OCI-LY7 (cell line): ENCODE data around the gene TMEM191C. TPM values are rescaled to one million over a fixed set of nuclear protein-coding genes. Genes with fewer than 3 reads are reported as not detected.
"Not testable (repeated sequence)": the region's sequence is repeated elsewhere in the genome, so short reads cannot be mapped to it uniquely, and the experiment has no call there.

ENCODE experiments used
- BruUV-seq: library from RNA; stranded (reverse); fragments of 400-500 nt; replicated peaks from 2 replicates; lab custom pipeline; 2021; lab: Mats Ljungman, UMichigan
- CTCF ChIA-PET: fragments of 300-600 bp; sonication (Branson Sonifier 250); formaldehyde crosslinking; loops from one replicate; lab custom pipeline; 2022; ENCODE audit warnings: antibody characterized with exemption; ENCODE audit not compliant: unreplicated experiment; lab: Charles Lee
- POLR2A ChIA-PET: fragments of 300-600 bp; sonication (Branson Sonifier 250); formaldehyde crosslinking; loops from one replicate; lab custom pipeline; 2022; ENCODE audit warnings: antibody characterized with exemption; lab: Charles Lee
- DNase-seq: peaks from one replicate; pipeline ENCODE4 v3.0.0-alpha.2; 2015; ENCODE audit warnings: low spot score
- H2AFZ ChIP-seq: fragments of 200-600 bp; sonication (generic), shearing (Covaris generic); 2 replicates; pipeline ENCODE4 v1.6.1; 2014; ENCODE audit warnings: mild to moderate bottlenecking, antibody characterized with exemption, low read length, moderate library complexity
- H3K27ac ChIP-seq: fragments of 200-600 bp; sonication (generic); 2 replicates; pipeline ENCODE4 v1.5.1; 2014; ENCODE audit warnings: mixed run types, low read depth, mild to moderate bottlenecking, moderate library complexity, low read length, inconsistent platforms; ENCODE audit not compliant: poor library complexity, severe bottlenecking
- H3K36me3 ChIP-seq: fragments of 200-600 bp; sonication (generic); 2 replicates; pipeline ENCODE4 v1.6.1; 2014; ENCODE audit warnings: mild to moderate bottlenecking, antibody characterized with exemption, low read length, moderate library complexity, mixed read lengths; ENCODE audit not compliant: insufficient read depth
- H3K4me1 ChIP-seq: fragments of 200-600 bp; sonication (generic); 2 replicates; pipeline ENCODE4 v1.5.1; 2014; ENCODE audit warnings: mild to moderate bottlenecking, low read length; ENCODE audit not compliant: insufficient read depth, poor library complexity, severe bottlenecking
- H3K4me2 ChIP-seq: fragments of 200-600 bp; sonication (generic); 2 replicates; pipeline ENCODE4 v1.6.1; 2014; ENCODE audit warnings: mild to moderate bottlenecking, low read length
- H3K4me3 ChIP-seq: fragments of 200-600 bp; sonication (generic); 2 replicates; pipeline ENCODE4 v1.5.1; 2014; ENCODE audit warnings: mild to moderate bottlenecking, low read depth, low read length; ENCODE audit not compliant: poor library complexity, severe bottlenecking
- H3K79me2 ChIP-seq: fragments of 200-600 bp; sonication (generic); 2 replicates; pipeline ENCODE4 v1.6.1; 2016; ENCODE audit warnings: low read depth, mild to moderate bottlenecking, low read length, moderate library complexity, mixed read lengths; ENCODE audit not compliant: insufficient read depth
- H3K9me2 ChIP-seq: fragments of 200-600 bp; sonication (generic); 2 replicates; pipeline ENCODE4 v1.6.1; 2016; ENCODE audit warnings: mild to moderate bottlenecking, low read length, mixed read lengths; ENCODE audit not compliant: insufficient read depth
- H3K9me3 ChIP-seq: fragments of 200-600 bp; sonication (generic); 2 replicates; pipeline ENCODE4 v1.6.1; 2014; ENCODE audit warnings: mild to moderate bottlenecking, mixed run types, low read length, mixed read lengths
- H4K20me1 ChIP-seq: fragments of 200-600 bp; sonication (generic); 2 replicates; pipeline ENCODE4 v1.6.1; 2014; ENCODE audit warnings: mild to moderate bottlenecking, antibody characterized with exemption, low read length, moderate library complexity, mixed read lengths; ENCODE audit not compliant: insufficient read depth
- intact Hi-C: fragments of 100-400 bp; cut with micrococcal nuclease; formaldehyde crosslinking; loops from one replicate; pipeline ENCODE4 v1.10.0; 2022; ENCODE audit not compliant: unreplicated experiment
- total RNA-seq, 2 experiments: library from RNA; depleted of rRNA in 1 of 2; stranded (reverse); fragments of >200 nt in 1 of 2; shearing (Covaris generic) in 1 of 2; gene quantifications; 2 replicates each; pipeline ENCODE4 v1.2.3, GENCODE V29; 2014 to 2022

Gene TMEM191C
- total RNA-seq, 2 experiments from 2014 or later: 1.2 to 2.2 TPM

GRCh38 chr22:21499623-21500506 is 32.7 kb downstream of the TMEM191C start:
- POLR2A ChIA-PET, CTCF ChIA-PET: not testable (repeated sequence)
- TSS peak; percentile 65 for BruUV-seq

DNA sequence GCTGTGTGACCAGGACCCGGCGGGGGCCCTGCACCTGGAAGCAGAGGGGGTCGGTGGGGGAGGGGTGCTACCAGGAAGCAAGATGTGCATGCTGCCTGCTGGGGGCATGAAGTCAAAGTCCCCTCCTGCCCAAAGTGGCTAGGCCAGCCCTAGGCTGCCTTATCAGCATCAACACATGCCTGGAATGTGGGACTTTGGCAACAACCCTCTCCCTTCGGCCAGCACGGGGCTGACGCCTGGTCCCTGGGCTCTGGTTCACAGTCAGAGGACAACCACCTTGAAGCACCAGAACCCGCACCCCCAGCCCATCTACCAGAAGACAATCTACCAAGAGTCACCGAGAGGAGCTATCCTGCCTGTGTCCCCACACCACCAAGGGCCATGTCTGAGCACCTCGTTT is 43.2 kb downstream of the TMEM191C start:
- H2AFZ ChIP-seq, CTCF ChIA-PET, H3K4me3 ChIP-seq, H4K20me1 ChIP-seq, BruUV-seq, H3K36me3 ChIP-seq, H3K4me2 ChIP-seq, DNase-seq, POLR2A ChIA-PET, intact Hi-C loops, H3K9me2 ChIP-seq, H3K27ac ChIP-seq, H3K79me2 ChIP-seq, H3K4me1 ChIP-seq, H3K9me3 ChIP-seq: not testable (repeated sequence)

More at GRCh38 chr22:21499623-21500506, 32.7 kb downstream of the TMEM191C start:
- DNase-seq, H3K9me2 ChIP-seq, H3K27ac ChIP-seq, H3K36me3 ChIP-seq, H3K4me3 ChIP-seq, H3K4me1 ChIP-seq, H4K20me1 ChIP-seq, H3K4me2 ChIP-seq, H3K9me3 ChIP-seq, H3K79me2 ChIP-seq, H2AFZ ChIP-seq, intact Hi-C loops: not testable (repeated sequence)

DNA sequence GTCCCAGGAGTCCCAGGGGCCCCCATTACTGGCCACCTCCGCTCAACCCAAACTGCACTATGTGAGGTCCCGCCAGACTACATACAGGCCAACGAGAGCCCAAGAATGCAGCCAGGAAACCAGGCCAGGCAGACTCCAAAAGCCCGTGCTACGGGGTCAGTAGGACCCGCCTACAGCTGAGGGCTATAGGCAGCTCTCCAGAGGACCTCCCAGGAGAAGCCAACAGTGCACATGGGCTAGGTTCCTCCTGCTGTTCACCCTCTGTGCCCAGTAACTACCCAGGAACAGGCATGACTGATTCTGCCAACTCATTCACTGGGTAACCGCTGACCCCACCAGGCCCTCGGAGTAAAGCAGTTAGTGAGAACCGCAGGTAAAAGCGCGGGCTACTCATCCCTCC is 44.8 kb downstream of the TMEM191C start:
- H2AFZ ChIP-seq, DNase-seq, BruUV-seq, H3K4me2 ChIP-seq, H4K20me1 ChIP-seq, H3K9me3 ChIP-seq, POLR2A ChIA-PET, H3K36me3 ChIP-seq, H3K4me1 ChIP-seq, H3K27ac ChIP-seq, CTCF ChIA-PET, H3K79me2 ChIP-seq, H3K4me3 ChIP-seq, H3K9me2 ChIP-seq, intact Hi-C loops: not testable (repeated sequence)

GRCh38 chr22:21514117-21514516 is 46.9 kb downstream of the TMEM191C start:
- CTCF ChIA-PET, H3K4me1 ChIP-seq, H2AFZ ChIP-seq, H3K36me3 ChIP-seq, intact Hi-C loops, H3K9me2 ChIP-seq, H4K20me1 ChIP-seq, H3K79me2 ChIP-seq, H3K4me3 ChIP-seq, H3K9me3 ChIP-seq, H3K4me2 ChIP-seq, POLR2A ChIA-PET, DNase-seq, H3K27ac ChIP-seq, BruUV-seq: not testable (repeated sequence)

GRCh38 chr22:21515234-21515633 is 48.0 kb downstream of the TMEM191C start:
- H4K20me1 ChIP-seq, H3K27ac ChIP-seq, H3K9me3 ChIP-seq, H3K4me3 ChIP-seq, H3K4me1 ChIP-seq, H3K4me2 ChIP-seq, H2AFZ ChIP-seq, CTCF ChIA-PET, intact Hi-C loops, POLR2A ChIA-PET, DNase-seq, BruUV-seq, H3K79me2 ChIP-seq, H3K9me2 ChIP-seq, H3K36me3 ChIP-seq: not testable (repeated sequence)

DNA sequence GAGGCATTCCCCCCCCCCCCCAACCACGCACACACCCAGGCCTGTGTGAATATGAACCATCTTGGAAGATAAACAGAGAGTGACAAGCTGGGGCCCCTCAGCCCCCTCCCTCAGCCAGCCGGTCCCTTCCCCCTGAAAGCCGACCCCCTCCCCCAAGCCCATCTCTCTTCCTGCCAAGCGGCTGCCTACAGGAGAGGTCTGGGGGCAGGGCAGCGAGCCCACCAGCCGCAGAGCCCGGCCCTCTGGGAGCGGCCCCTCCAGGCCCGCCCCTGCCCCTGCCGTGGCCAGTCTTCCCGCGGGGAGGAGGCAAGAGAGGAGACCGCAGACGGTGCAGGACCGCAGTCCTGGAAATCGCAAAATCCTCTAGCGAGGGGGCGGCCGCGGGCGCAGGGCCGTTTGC is 49.3 kb downstream of the TMEM191C start:
- H3K36me3 ChIP-seq, H3K79me2 ChIP-seq, DNase-seq, intact Hi-C loops, H3K27ac ChIP-seq, H3K4me3 ChIP-seq, H3K9me2 ChIP-seq, H2AFZ ChIP-seq, H3K9me3 ChIP-seq, BruUV-seq, H4K20me1 ChIP-seq, H3K4me1 ChIP-seq, CTCF ChIA-PET, H3K4me2 ChIP-seq, POLR2A ChIA-PET: not testable (repeated sequence)
